Sigmoid colon (tissue), 7 donors: ENCODE results near the gene REPS1. TPM values are rescaled to one million over a fixed set of nuclear protein-coding genes. Genes with fewer than 3 reads are reported as not detected.

Experiments used
- DNase-seq: peaks from one replicate; pipeline ENCODE4 v3.0.0-alpha.2; 2019
- H3K27ac ChIP-seq, 4 donors: fragments of 200-600 bp; sonication (generic); one replicate each; pipeline ENCODE4 v1.5.1; 2016 to 2019; ENCODE audit warnings: mild to moderate bottlenecking in 1 of 4
- H3K27me3 ChIP-seq, 3 donors: fragments of 200-600 bp; sonication (generic); one replicate each; pipeline ENCODE4 v1.5.1; 2019; ENCODE audit warnings: mild to moderate bottlenecking in 1 of 3
- H3K36me3 ChIP-seq, 4 donors: fragments of 200-600 bp; sonication (generic); one replicate each; pipeline ENCODE4 v1.5.1; 2016 to 2019
- H3K4me1 ChIP-seq, 4 donors: fragments of 200-600 bp; sonication (generic); one replicate each; pipeline ENCODE4 v1.5.1; 2017 to 2019
- H3K4me3 ChIP-seq, 4 donors: fragments of 200-600 bp; sonication (generic); one replicate each; pipeline ENCODE4 v1.5.1; 2017 to 2019; ENCODE audit warnings: mild to moderate bottlenecking in 2 of 4, moderate library complexity in 1 of 4
- H3K9me3 ChIP-seq, 4 donors: fragments of 200-600 bp in 3 of 4; sonication (generic) in 3 of 4; one replicate each; pipeline versions ENCODE4 v1.5.1 to v1.6.1; 2013 to 2019
- CTCF ChIP-seq, 4 experiments: fragments of 450-650 bp in 3 of 4; fragments of 200-600 bp in 1 of 4; IDR thresholded peaks; one replicate each; pipeline ENCODE4 v1.5.1; 2016 to 2019; ENCODE audit warnings: antibody characterized with exemption in 4 of 4, mild to moderate bottlenecking in 3 of 4, moderate library complexity in 2 of 4
- EP300 ChIP-seq, 4 donors: sonication (generic); formaldehyde crosslinking; IDR thresholded peaks; one replicate each; pipeline ENCODE4 v1.6.1; 2017; ENCODE audit warnings: antibody characterized with exemption in 4 of 4
- POLR2A ChIP-seq, 2 donors: fragments of 450-650 bp; IDR thresholded peaks; one replicate each; pipeline ENCODE4 v1.6.1; 2016; ENCODE audit warnings: antibody characterized with exemption in 2 of 2, mild to moderate bottlenecking in 2 of 2, moderate library complexity in 2 of 2
- POLR2AphosphoS5 ChIP-seq, 4 donors: sonication (generic); formaldehyde crosslinking; IDR thresholded peaks; one replicate each; pipeline ENCODE4 v1.6.1; 2017; ENCODE audit warnings: antibody characterized with exemption in 4 of 4
- WGBS, 2 donors: extraction: QIAGEN DNeasy Blood & Tissue Kit; methylation state at CpG; one replicate each; pipeline ENCODE4 v1.1.7; 2013; 5-methylcytosine and 5-hydroxymethylcytosine counted together
- intact Hi-C: fragments of 100-400 bp; cut with DNase I; formaldehyde crosslinking; loops from one replicate; pipeline ENCODE4 v1.15.1; 2023
- polyA plus RNA-seq, 3 donors: library from polyadenylated mRNA; stranded (reverse); fragments of 200-250 nt; gene quantifications; one replicate each; pipeline ENCODE4 v1.2.3, GENCODE V29; 2013
- total RNA-seq, 4 donors: library from RNA; depleted of rRNA; stranded (reverse); fragments of >200 nt; gene quantifications; one replicate each; pipeline ENCODE4 v1.1.0, GENCODE V29; 2016
- donor health status: healthy with polysubstance abuse.
- donor health status: Bipolar disorder and iron deficiency.
- donor health status: healthy.

Gene REPS1
- total and polyA plus RNA-seq, 7 donors, result 12.6 to 53.7 (median 26.3) TPM

- intact Hi-C loops, result no loop called here
- Histone ChIP-seq H3K36me3 (peaks cover 0 to 12% (median under 1%) of the 10 kb centered on the region in 4 donors), H3K4me3 (no peak overlapping the region), H3K27me3 (no peaks in the 10 kb centered on the region), H3K27ac (no peak overlapping the region), H3K4me1 (peaks cover 0 to 13% (median 8%) of the 10 kb centered on the region in 4 donors), H3K9me3 (no peaks in the 10 kb centered on the region)
- TF ChIP-seq POLR2AphosphoS5 (IDR thresholded peaks at IDR 0.05) (no peak), EP300 (IDR thresholded peaks at IDR 0.05) (no peak), CTCF (IDR thresholded peaks at IDR 0.05) (no peak), POLR2A (IDR thresholded peaks at IDR 0.05) (no peak)
- WGBS, 2 donors, result 84 to 94% methylated on average over 1 of the region's 1 CpG
- no peak for DNase-seq
Measured at GRCh38 chr6:138948546-138949179, 39.4 kb downstream of the REPS1 start.

- H3K27ac ChIP-seq, result no peak overlapping the region
- no peaks in the 10 kb centered on the region for H3K27me3 ChIP-seq
- H3K36me3 ChIP-seq, result peaks cover 0 to 18% (median 3%) of the 10 kb centered on the region in 4 donors
- no peak overlapping the region for H3K4me3 ChIP-seq
- H3K4me1 ChIP-seq, result peaks cover 0 to 13% (median 8%) of the 10 kb centered on the region in 4 donors
- WGBS, 2 donors, result 89 to 92% methylated on average over 2 of the region's 2 CpGs
- H3K9me3 ChIP-seq, result no peaks in the 10 kb centered on the region
- no peak for DNase-seq
- intact Hi-C loops, result no loop called here
- no peak for TF ChIP-seq CTCF (IDR thresholded peaks at IDR 0.05)
- no peak for TF ChIP-seq POLR2A (IDR thresholded peaks at IDR 0.05)
- TF ChIP-seq POLR2AphosphoS5 (IDR thresholded peaks at IDR 0.05), result no peak
- TF ChIP-seq EP300 (IDR thresholded peaks at IDR 0.05), result no peak
Measured at GRCh38 chr6:138948004-138948403, 40.0 kb downstream of the REPS1 start.

GRCh38 chr6:138945354-138945753 is 42.7 kb downstream of the REPS1 start:
- WGBS, 2 donors, result 94% methylated on average over 5 of the region's 5 CpGs
- TF ChIP-seq CTCF (IDR thresholded peaks at IDR 0.05) (no peak), EP300 (IDR thresholded peaks at IDR 0.05) (no peak), POLR2AphosphoS5 (IDR thresholded peaks at IDR 0.05) (no peak), POLR2A (IDR thresholded peaks at IDR 0.05) (no peak)
- Histone ChIP-seq H3K27me3 (no peaks in the 10 kb centered on the region), H3K4me3 (no peak overlapping the region), H3K9me3 (no peaks in the 10 kb centered on the region), H3K27ac (no peak overlapping the region), H3K4me1 (peaks cover 0 to 13% (median 8%) of the 10 kb centered on the region in 4 donors), H3K36me3 (peaks cover 0 to 35% (median 3%) of the 10 kb centered on the region in 4 donors)
- DNase-seq, result no peak
- intact Hi-C loops, result no loop called here

- no peaks in the 10 kb centered on the region for H3K9me3 ChIP-seq
- TF ChIP-seq EP300 (IDR thresholded peaks at IDR 0.05), result no peak
- TF ChIP-seq POLR2A (IDR thresholded peaks at IDR 0.05), result no peak
- TF ChIP-seq CTCF (IDR thresholded peaks at IDR 0.05), result no peak
- TF ChIP-seq POLR2AphosphoS5 (IDR thresholded peaks at IDR 0.05), result no peak
- intact Hi-C loops, result no loop called here
- no peaks in the 10 kb centered on the region for H3K27me3 ChIP-seq
- WGBS, 2 donors, result 20 to 52% methylated on average over 1 of the region's 1 CpG
- H3K4me1 ChIP-seq, result peaks cover 0 to 11% (median 6%) of the 10 kb centered on the region in 4 donors
- no peak for DNase-seq
- peaks cover 0 to 35% (median 3%) of the 10 kb centered on the region in 4 donors for H3K36me3 ChIP-seq
- no peak overlapping the region for H3K4me3 ChIP-seq
- no peak overlapping the region for H3K27ac ChIP-seq
Measured at GRCh38 chr6:138944412-138944811, 43.6 kb downstream of the REPS1 start.
